GM21515 (cell line): ENCODE measurements around the gene MYRF.
A peak's percentile ranks its signal among the peaks of the same experiment; 100 is the strongest.

Source experiments
- ATAC-seq: cut with Tn5 transposase; IDR thresholded peaks from one replicate; pipeline ENCODE4 v1.9.1; 2021; ENCODE audit not compliant: unreplicated experiment

MYRF gene

GRCh38 chr11:61738776-61739175, 13.7 kb upstream of the MYRF start:
- no peak for ATAC-seq

DNA sequence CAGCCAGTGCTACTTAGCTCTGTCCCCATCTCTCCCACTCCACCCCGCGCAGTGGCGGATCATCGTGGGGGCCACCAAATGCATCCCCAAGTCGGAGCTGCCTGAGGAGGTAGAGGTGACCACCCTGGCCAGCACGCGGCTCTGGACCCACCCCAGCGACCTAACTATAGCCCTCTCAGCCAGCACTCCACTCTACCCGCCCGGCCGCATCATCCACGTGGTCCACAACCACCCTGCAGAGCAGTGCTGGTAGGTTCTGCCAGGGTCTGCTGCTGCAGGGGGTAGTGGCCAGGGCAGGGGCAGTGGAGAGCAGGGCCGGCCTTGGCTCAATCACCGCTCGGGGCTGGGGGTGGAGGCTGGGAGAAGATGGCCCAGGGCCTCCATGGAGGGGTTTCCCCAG, 13.0 kb upstream of the MYRF start:
- no peak for ATAC-seq

GRCh38 chr11:61739966-61740365, 12.5 kb upstream of the MYRF start:
- no peak for ATAC-seq

- ATAC-seq: no peak
These were observed 10.0 kb upstream of the MYRF start for GRCh38 chr11:61742391-61742790.

- no peak for ATAC-seq
These were observed 8.8 kb upstream of the MYRF start for GRCh38 chr11:61743486-61744095.

DNA sequence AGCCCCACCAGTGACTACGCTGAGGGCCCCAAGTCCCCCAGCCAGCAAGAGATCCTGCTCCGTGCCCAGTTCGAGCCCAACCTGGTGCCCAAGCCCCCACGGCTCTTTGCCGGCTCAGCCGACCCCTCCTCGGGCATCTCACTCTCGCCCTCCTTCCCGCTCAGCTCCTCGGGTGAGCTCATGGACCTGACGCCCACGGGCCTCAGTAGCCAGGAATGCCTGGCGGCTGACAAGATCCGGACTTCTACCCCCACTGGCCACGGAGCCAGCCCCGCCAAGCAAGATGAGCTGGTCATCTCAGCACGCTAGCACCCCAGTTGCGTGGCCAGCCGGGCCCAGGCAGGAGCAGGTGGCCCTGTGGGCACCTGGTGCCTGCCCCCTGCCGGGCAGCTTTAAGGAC, 8.3 kb upstream of the MYRF start:
- no peak for ATAC-seq

- no peak for ATAC-seq
These were observed 7.8 kb upstream of the MYRF start for GRCh38 chr11:61744609-61745156.

DNA sequence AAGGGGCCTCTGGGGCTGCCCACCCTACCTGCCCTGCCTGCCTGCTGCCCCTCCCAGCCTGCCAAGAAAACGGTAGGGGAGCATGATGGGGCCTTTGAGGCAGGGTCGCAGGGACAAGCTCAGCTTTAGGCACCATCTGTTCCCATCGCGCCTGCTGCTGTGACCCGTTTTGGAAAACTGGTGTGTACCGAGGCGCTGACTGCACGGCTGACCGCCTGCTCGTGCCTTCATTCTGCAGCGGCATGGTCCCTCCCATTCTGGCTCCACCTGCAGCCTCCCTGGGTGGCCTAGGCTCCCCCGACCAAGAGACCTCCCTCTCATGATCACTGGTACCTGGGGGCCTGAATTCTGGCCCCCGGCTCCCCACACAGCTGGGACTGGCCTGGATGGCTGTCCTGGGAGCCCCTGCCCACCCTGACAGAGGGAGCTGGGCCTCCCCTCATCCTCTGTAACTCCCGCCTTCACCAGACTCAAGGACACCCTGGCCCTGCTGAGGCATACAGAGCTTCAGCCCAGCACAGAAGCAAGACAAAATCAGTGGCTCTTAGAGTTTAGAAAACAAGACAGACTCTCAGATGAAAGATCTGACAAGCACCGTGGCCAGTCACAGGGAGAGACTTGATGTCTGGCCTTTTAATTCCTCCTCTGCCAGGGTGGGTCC, 6.5 kb upstream of the MYRF start:
- no peak for ATAC-seq

GRCh38 chr11:61746442-61747191, 5.8 kb upstream of the MYRF start:
- no peak for ATAC-seq

DNA sequence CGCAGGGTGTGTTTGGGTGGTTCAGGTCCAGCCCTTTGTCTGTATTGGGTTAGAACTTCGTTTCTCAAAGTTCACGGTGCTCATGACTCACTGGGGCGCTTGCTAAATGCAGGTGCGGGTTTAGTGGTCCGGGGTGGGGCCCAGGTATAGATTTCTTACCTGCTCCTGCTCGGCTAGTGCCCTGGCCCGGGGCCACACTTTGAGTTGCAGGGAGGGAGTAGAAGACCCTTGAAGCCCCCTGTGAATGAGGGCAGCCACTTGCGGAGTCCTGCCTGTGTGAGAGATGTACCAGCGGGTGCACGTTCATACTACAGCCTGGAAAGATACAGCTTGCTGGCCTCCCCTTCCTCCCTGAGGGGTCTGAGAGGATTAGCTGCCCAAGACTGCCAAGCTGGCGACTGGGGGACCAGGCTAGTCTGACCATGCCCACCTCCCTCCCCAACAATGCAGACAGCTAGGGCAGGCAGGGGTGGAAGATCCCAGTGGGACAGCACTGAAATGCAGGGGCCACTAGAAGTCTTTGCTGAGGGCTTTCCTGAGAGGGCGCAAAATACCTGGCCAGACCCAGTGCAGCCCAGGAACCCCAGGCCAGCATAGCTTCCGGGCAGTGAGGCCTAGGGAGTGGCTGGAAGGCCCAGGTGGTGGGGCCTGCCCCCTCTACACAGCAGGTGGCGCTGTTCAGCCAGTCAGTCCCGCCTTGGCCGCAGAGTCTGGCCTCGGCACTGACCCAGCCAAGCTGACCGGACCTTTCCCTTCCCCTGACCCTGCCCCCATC, 5.1 kb upstream of the MYRF start:
- ATAC-seq: peak; percentile 63

- ATAC-seq: no peak
These were observed 4.5 kb upstream of the MYRF start for GRCh38 chr11:61747967-61748285.

DNA sequence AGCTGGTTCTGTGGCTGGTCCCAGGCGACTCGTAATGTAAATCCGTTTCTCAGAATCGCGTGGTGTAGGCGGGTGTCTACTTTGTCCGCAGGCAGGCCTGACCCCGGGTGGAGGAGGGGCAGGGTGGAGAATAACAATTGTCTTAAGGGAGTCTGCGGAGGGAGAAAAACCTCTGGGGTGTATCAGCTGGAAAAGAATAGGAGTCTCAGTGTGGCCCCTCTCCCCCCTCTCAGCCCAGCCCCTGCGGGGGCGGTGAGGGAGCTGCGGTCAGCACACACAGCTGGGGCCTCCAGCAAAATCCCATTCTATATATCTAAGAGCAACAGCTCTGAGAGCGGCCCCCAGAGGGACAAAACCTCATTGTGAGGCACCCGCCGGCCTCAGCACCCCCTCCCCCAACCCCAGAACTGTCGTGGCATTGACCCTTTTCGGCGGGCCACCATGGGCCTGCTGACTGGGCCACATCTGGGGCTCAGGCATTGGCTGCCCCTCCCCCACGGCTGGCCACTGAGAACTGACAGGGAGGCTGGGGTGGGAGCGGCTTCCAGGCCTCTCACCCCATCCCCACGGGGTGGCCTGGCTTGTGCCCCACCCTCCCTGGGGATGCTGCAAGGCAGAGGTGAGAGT, 2.7 kb upstream of the MYRF start:
- ATAC-seq: no peak

GRCh38 chr11:61750631-61751273, 1.7 kb upstream of the MYRF start:
- ATAC-seq: no peak

DNA sequence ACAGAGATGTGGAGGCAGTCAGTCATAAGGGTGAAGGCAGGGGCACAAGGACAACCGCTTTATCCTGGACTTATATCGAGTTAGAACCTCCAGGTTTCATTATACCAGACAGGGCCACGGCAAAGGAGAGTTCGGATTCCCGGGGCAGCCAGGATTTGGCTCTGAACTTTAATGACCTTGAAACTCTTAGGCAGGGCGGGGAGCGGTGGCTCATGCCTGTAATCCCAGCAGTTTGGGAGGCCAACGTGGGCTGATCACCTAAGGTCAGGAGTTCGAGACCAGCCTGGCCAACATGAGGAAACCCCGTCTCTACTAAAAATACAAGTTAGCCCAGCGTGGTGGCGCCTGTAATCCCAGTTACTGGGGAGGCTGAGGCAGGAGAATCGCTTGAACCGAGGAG, 1.1 kb upstream of the MYRF start:
- no peak for ATAC-seq

- no peak for ATAC-seq
These were observed 587 bp downstream of the MYRF start for GRCh38 chr11:61752925-61753521.

GRCh38 chr11:61753672-61754071, 1.2 kb downstream of the MYRF start:
- ATAC-seq: no peak

DNA sequence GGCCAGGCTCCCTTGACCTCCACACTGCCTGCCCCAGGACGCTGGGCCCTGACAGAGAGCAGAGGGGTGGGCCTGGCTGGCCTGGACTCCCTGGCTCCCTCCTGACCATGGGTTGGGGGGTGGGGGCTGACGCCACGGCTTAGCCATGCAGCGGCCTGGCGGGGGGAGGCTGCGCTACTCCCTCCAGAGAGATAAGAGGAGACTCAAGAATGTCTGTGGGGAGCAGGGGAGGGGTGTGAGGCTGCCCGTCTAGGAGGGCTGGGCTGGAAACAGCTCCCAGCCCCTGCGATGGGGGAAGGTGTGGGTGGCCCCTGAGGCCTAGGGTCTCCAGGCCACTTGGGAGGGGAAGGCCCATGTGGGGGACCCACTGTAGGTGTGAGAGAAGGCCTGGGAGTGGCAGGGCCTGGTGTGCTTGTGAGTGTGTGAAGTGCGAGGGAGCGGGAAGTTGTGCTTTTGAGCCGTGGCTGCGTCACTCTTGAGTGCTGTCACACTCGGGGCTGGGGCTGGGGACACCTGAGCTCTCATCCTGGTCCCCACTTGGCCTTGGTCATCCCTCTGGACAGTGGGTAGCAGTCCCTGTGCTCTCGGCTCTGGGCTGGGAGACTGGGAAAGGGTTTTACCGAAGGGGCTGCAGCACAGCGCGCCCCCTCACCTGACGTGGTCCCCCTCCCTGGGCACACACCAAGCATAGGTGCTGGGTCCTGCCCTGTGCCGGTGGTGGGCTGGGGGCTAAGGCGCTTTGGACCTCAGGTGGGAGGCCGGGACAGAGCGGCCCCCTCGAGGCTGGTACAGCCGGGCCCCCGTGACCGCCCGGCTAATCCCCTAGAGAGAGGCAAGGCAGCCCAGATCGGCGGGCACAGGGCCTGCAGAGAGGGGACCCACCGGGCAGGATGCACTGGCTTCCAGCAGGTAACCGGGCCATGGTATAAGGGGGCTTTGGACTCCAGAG, 2.4 kb downstream of the MYRF start:
- ATAC-seq: no peak

DNA sequence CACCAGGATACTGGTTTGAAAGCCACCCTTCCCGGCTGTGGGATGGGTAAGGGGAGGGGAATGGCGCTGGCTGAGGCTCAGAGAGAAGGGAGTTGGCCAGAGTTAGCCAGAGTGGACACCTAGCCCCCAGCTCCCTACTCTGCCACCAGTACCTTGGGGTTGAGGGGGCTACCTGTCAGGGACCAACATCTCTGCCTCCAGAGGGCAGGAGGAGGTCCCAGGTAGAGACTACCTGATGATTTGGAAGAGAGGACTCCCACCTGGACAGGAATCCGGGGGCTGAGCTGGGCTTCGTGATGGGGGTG, 3.7 kb downstream of the MYRF start:
- ATAC-seq: no peak
